PC-9 (cell line): Measurements from ENCODE around the gene CKAP2L. TPM values are rescaled to one million over a fixed set of nuclear protein-coding genes. Genes with fewer than 3 reads are reported as not detected.

ENCODE experiments used
- BruUV-seq: library from RNA; stranded (reverse); fragments of 400-500 nt; replicated peaks from 2 replicates; lab custom pipeline; 2021; lab: Mats Ljungman, UMichigan
- CTCF ChIA-PET: fragments of 300-600 bp; sonication (Branson Sonifier 250); formaldehyde crosslinking; loops from one replicate; lab custom pipeline; 2022; ENCODE audit warnings: antibody characterized with exemption; lab: Charles Lee
- POLR2A ChIA-PET: fragments of 300-600 bp; sonication (Branson Sonifier 250); formaldehyde crosslinking; loops from one replicate; lab custom pipeline; 2022; ENCODE audit warnings: antibody characterized with exemption; ENCODE audit not compliant: unreplicated experiment; lab: Charles Lee
- DNase-seq, 2 experiments: peaks; one replicate each; pipeline versions ENCODE4 v3.0.0 to v3.0.0-alpha.2; 2015 to 2022; ENCODE audit warnings: mixed read lengths in 1 of 2
- H2AFZ ChIP-seq: fragments of 200-600 bp; sonication (generic); 2 replicates; pipeline ENCODE4 v1.8.1; 2017; ENCODE audit warnings: antibody characterized with exemption
- H3F3A ChIP-seq: fragments of 200-600 bp; sonication (generic); 2 replicates; pipeline ENCODE4 v1.8.1; 2017; ENCODE audit warnings: antibody characterized with exemption, mild to moderate bottlenecking, low read depth; ENCODE audit not compliant: insufficient read depth
- H3K27ac ChIP-seq: fragments of 200-600 bp; sonication (generic); 2 replicates; pipeline ENCODE4 v1.6.1; 2016; ENCODE audit warnings: mixed run types
- H3K27me3 ChIP-seq: fragments of 200-600 bp; sonication (generic); 2 replicates; pipeline ENCODE4 v1.6.1; 2016; ENCODE audit warnings: low read depth, mixed run types; ENCODE audit not compliant: insufficient read depth
- H3K36me3 ChIP-seq: fragments of 200-600 bp; sonication (generic); 2 replicates; pipeline ENCODE4 v1.6.1; 2016; ENCODE audit warnings: low read depth, mixed run types
- H3K4me1 ChIP-seq: fragments of 200-600 bp; sonication (generic); replicated peaks from 2 replicates; pipeline ENCODE4 v1.6.1; 2016; ENCODE audit warnings: mixed run types; ENCODE audit not compliant: insufficient read depth
- H3K4me2 ChIP-seq: fragments of 200-600 bp; sonication (generic); 2 replicates; pipeline ENCODE4 v1.6.1; 2017; ENCODE audit warnings: mixed run types
- H3K4me3 ChIP-seq: fragments of 200-600 bp; sonication (generic); 2 replicates; pipeline ENCODE4 v1.6.1; 2016; ENCODE audit warnings: mixed run types
- H3K79me2 ChIP-seq: fragments of 200-600 bp; sonication (generic); 2 replicates; pipeline ENCODE4 v1.6.1; 2017; ENCODE audit warnings: low read depth, mixed run types
- H3K9me2 ChIP-seq: fragments of 200-600 bp; sonication (generic); 2 replicates; pipeline ENCODE4 v1.8.1; 2017; ENCODE audit warnings: mild to moderate bottlenecking; ENCODE audit not compliant: insufficient read depth
- H3K9me3 ChIP-seq: fragments of 200-600 bp; sonication (generic); 2 replicates; pipeline ENCODE4 v1.8.1; 2016; ENCODE audit warnings: low read depth; ENCODE audit not compliant: insufficient read depth
- H4K20me1 ChIP-seq: fragments of 200-600 bp; sonication (generic); 2 replicates; pipeline ENCODE4 v1.8.1; 2017; ENCODE audit not compliant: insufficient read depth
- CTCF ChIP-seq: fragments of 200-600 bp; sonication (generic); conservative IDR thresholded peaks from 2 replicates; pipeline ENCODE4 v1.6.1; 2017; ENCODE audit warnings: mixed run types, antibody characterized with exemption, mild to moderate bottlenecking, moderate library complexity
- EZH2 ChIP-seq: fragments of 200-600 bp; sonication (generic); IDR thresholded peaks from 2 replicates; pipeline ENCODE4 v1.8.0; 2017; ENCODE audit warnings: antibody characterized with exemption, low read depth
- intact Hi-C: fragments of 100-400 bp; cut with micrococcal nuclease; formaldehyde crosslinking; loops from one replicate; pipeline ENCODE4 v1.10.0; 2022; ENCODE audit not compliant: unreplicated experiment
- total RNA-seq: library from RNA; stranded (reverse); gene quantifications from 2 replicates; pipeline ENCODE4 v1.2.3, GENCODE V29; 2021

CKAP2L gene
- total RNA-seq, 1 experiment from 2014 or later: 28.7 TPM

DNA sequence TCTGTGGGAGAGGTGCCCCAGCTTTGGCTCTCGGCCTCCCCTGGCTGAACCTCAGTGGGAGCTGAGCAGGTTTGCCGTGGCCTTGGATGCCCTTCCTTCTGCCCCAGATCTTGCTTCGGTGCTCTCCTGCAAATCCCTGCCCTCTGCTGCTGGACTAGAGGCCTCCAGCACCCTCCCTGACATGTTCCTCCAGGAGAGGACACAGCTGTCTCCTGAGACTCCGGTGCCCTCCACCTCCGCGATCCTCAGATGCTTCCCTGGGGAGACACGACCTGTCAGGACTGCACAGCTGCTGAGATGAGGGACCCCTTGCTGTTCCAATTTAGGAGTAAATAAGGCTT is 50.9 kb downstream of the CKAP2L start:
- Histone ChIP-seq H4K20me1 (no peaks in the 10 kb centered on the region), H3F3A (peaks cover 7% of the 10 kb centered on the region; the same call in 1 of the 2 replicates), H3K27me3 (no peaks in the 10 kb centered on the region), H3K9me2 (no peaks in the 10 kb centered on the region), H3K4me1 (peaks cover 13% of the 10 kb centered on the region), H3K79me2 (no peaks in the 10 kb centered on the region), H3K27ac (no peak overlapping the region), H2AFZ (no peak overlapping the region), H3K4me3 (no peak overlapping the region), H3K4me2 (no peak overlapping the region), H3K36me3 (no peaks in the 10 kb centered on the region), H3K9me3 (no peaks in the 10 kb centered on the region)
- TF ChIP-seq EZH2 (no peak), CTCF (no peak)
- BruUV-seq: no TSS peak
- intact Hi-C loops: no loop called here
- CTCF ChIA-PET: no interaction called here
- POLR2A ChIA-PET: no interaction called here
- DNase-seq: no peak

DNA sequence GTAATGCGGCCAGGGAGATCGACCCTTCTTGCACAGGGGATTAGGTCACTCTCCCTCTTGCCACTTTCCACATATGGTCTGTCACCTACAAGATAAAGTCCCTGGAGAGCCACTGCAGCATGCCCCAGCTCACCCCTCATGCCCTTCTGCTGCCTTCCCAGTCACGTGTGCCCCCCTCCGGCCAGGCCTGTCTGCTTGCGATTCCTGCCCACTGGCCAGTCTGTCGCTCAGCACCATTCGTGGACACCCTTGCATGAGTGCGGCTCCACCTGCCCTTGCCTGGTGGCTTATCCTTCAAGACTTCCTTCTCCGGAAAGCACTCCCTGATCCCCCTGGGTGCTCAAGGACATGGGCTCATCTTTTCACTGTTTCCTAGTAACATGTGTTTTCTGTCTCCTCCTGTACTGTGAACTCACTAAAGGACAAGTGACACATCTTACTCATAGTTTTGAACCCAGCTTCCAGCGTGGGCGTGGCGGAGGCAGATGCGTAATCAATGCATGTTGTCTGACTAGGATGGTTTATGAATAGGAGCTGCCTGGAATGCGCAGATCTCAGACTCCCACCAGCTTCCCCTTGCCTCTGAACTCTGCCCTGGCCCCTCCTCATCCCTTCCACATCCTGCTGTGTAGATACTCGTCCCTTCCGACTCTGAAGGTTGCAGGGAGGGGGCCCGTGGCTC is 51.4 kb downstream of the CKAP2L start:
- no TSS peak for BruUV-seq
- Histone ChIP-seq H3K9me2 (no peaks in the 10 kb centered on the region), H3K27ac (no peak overlapping the region), H3K4me3 (no peak overlapping the region), H3K9me3 (no peaks in the 10 kb centered on the region), H3K36me3 (no peaks in the 10 kb centered on the region), H2AFZ (no peak overlapping the region), H3F3A (peaks cover 7% of the 10 kb centered on the region; the same call in 1 of the 2 replicates), H3K4me2 (no peak overlapping the region), H3K27me3 (no peaks in the 10 kb centered on the region), H3K79me2 (no peaks in the 10 kb centered on the region), H4K20me1 (no peaks in the 10 kb centered on the region), H3K4me1 (peaks cover 13% of the 10 kb centered on the region)
- ChIA-PET CTCF (no interaction called here), POLR2A (no interaction called here)
- peak; percentile 38 to 56 for DNase-seq
- TF ChIP-seq CTCF (no peak), EZH2 (no peak)
- intact Hi-C loops: no loop called here

GRCh38 chr2:112712465-112712864 is 51.9 kb downstream of the CKAP2L start:
- no peak for TF ChIP-seq EZH2
- TF ChIP-seq CTCF: no peak
- H4K20me1 ChIP-seq: no peaks in the 10 kb centered on the region
- peaks cover 13% of the 10 kb centered on the region for H3K4me1 ChIP-seq
- no peak overlapping the region for H3K4me3 ChIP-seq
- no peaks in the 10 kb centered on the region for H3K36me3 ChIP-seq
- intact Hi-C loops: no loop called here
- no peaks in the 10 kb centered on the region for H3K27me3 ChIP-seq
- no peaks in the 10 kb centered on the region for H3K9me3 ChIP-seq
- H2AFZ ChIP-seq: no peak overlapping the region
- H3K9me2 ChIP-seq: no peaks in the 10 kb centered on the region
- BruUV-seq: no TSS peak
- CTCF ChIA-PET: no interaction called here
- H3K4me2 ChIP-seq: no peak overlapping the region
- POLR2A ChIA-PET: no interaction called here
- H3F3A ChIP-seq: peaks cover 5% of the 10 kb centered on the region; the same call in 1 of the 2 replicates
- H3K79me2 ChIP-seq: no peaks in the 10 kb centered on the region
- H3K27ac ChIP-seq: no peak overlapping the region
- no peak for DNase-seq
